Naive thymus-derived CD4-positive, alpha-beta T cell (primary cell): ENCODE results near the gene SNAP25. TPM values are rescaled to one million over a fixed set of nuclear protein-coding genes. Genes with fewer than 3 reads are reported as not detected.

Experiments used
- ATAC-seq: fragments of 150-1000 bp; cut with Tn5 transposase; 2 replicates; pipeline ENCODE4 v1.10.0; 2021; ENCODE audit warnings: mild to moderate bottlenecking, moderate library complexity
- CTCF ChIA-PET: fragments of 350-600 bp; sonication (Branson Sonifier 250); formaldehyde crosslinking; loops from one replicate; lab custom pipeline; 2021; ENCODE audit warnings: antibody characterized with exemption; lab: Charles Lee
- POLR2A ChIA-PET: fragments of 350-600 bp; sonication (Branson Sonifier 250); formaldehyde crosslinking; loops from one replicate; lab custom pipeline; 2021; ENCODE audit warnings: antibody characterized with exemption, inconsistent platforms; lab: Charles Lee
- DNase-seq, 9 donors: peaks; one replicate each; pipeline versions ENCODE4 v3.0.0 to v3.0.0-alpha.2; 2020 to 2022; ENCODE audit warnings: mixed read lengths in 1 of 9
- H3K27ac ChIP-seq: one replicate; pipeline ENCODE4 v1.7.0; 2013; ENCODE audit warnings: mild to moderate bottlenecking, low read depth, low read length, moderate library complexity
- H3K27me3 ChIP-seq, 2 donors: one replicate each; pipeline ENCODE4 v1.7.0; 2013; ENCODE audit warnings: low read length in 2 of 2, mild to moderate bottlenecking in 2 of 2, moderate library complexity in 2 of 2; ENCODE audit not compliant: control insufficient read depth in 2 of 2, insufficient read depth in 2 of 2
- H3K36me3 ChIP-seq, 3 experiments: 1 replicate in 2 of 3; 2 replicates in 1 of 3; pipeline ENCODE4 v1.7.0; 2013; ENCODE audit warnings: low read length in 3 of 3, mild to moderate bottlenecking in 3 of 3, moderate library complexity in 1 of 3; ENCODE audit not compliant: insufficient read depth in 3 of 3, control insufficient read depth in 2 of 3
- H3K4me1 ChIP-seq, 2 donors: one replicate each; pipeline ENCODE4 v1.7.0; 2013; ENCODE audit warnings: low read length in 2 of 2, mild to moderate bottlenecking in 2 of 2, moderate library complexity in 1 of 2; ENCODE audit not compliant: control insufficient read depth in 2 of 2, insufficient read depth in 2 of 2
- H3K4me3 ChIP-seq: 2 replicates; pipeline ENCODE4 v1.7.0; 2013; ENCODE audit warnings: mild to moderate bottlenecking, low read length
- H3K9me3 ChIP-seq, 3 experiments: 1 replicate in 2 of 3; 2 replicates in 1 of 3; pipeline ENCODE4 v1.7.0; 2013; ENCODE audit warnings: low read length in 3 of 3; ENCODE audit not compliant: control insufficient read depth in 2 of 3
- H3K27ac Mint-ChIP-seq, 9 donors: one replicate each; pipeline ENCODE4 v1.8.0; 2020 to 2022; ENCODE audit warnings: mixed read lengths in 9 of 9, mild to moderate bottlenecking in 8 of 9, moderate library complexity in 5 of 9, inconsistent platforms in 2 of 9
- H3K27me3 Mint-ChIP-seq, 5 donors: one replicate each; pipeline ENCODE4 v1.8.0; 2021 to 2022; ENCODE audit warnings: mixed read lengths in 5 of 5, mild to moderate bottlenecking in 1 of 5
- H3K36me3 Mint-ChIP-seq, 5 donors: one replicate each; pipeline ENCODE4 v1.8.0; 2020 to 2022; ENCODE audit warnings: mixed read lengths in 5 of 5, mild to moderate bottlenecking in 3 of 5, inconsistent platforms in 1 of 5
- H3K4me1 Mint-ChIP-seq, 7 donors: one replicate each; pipeline ENCODE4 v1.8.0; 2020 to 2022; ENCODE audit warnings: mixed read lengths in 7 of 7, mild to moderate bottlenecking in 3 of 7, inconsistent platforms in 1 of 7
- H3K4me3 Mint-ChIP-seq, 10 donors: one replicate each; pipeline ENCODE4 v1.8.0; 2020 to 2022; ENCODE audit warnings: mild to moderate bottlenecking in 10 of 10, mixed read lengths in 10 of 10, moderate library complexity in 6 of 10, inconsistent platforms in 2 of 10
- H3K9me3 Mint-ChIP-seq, 11 donors: one replicate each; pipeline ENCODE4 v1.8.0; 2020 to 2022; ENCODE audit warnings: mixed read lengths in 11 of 11, mild to moderate bottlenecking in 4 of 11, inconsistent platforms in 1 of 11, moderate library complexity in 1 of 11
- intact Hi-C, 2 donors: fragments of 100-400 bp; cut with micrococcal nuclease; formaldehyde crosslinking; loops; one replicate each; pipeline ENCODE4 v1.15.1; 2023
- polyA plus RNA-seq, 2 donors: library from polyadenylated mRNA; unstranded; fragments of 300-500 nt; fragmentation: Illumina TruSeq; gene quantifications; one replicate each; pipeline ENCODE4 v1.2.3, GENCODE V29; 2021
- total RNA-seq, 6 experiments: library from RNA in 5 of 6; stranded (reverse) in 5 of 6; gene quantifications; 1 replicate in 5 of 6; 2 replicates in 1 of 6; pipeline ENCODE4 v1.2.3 and lab custom pipeline; 2021 to 2026

Gene SNAP25
- total and polyA plus RNA-seq, 7 experiments from 2014 or later: 0.11 to 0.39 TPM; not detected in 5

GRCh38 chr20:10307359-10307735, 88.7 kb downstream of the SNAP25 start:
- ChIA-PET POLR2A (no interaction called here), CTCF (no interaction called here)
- H3K27ac Mint-ChIP-seq: no peak overlapping the region

GRCh38 chr20:10308652-10309051, 90.0 kb downstream of the SNAP25 start:
- intact Hi-C loops: no loop called here
- no peak overlapping the region for H3K4me3 ChIP-seq
- H3K4me1 Mint-ChIP-seq: peaks cover 0 to 8% (median 4%) of the 10 kb centered on the region in 7 donors
- no peak overlapping the region for H3K27ac Mint-ChIP-seq
- ChIA-PET POLR2A (no interaction called here), CTCF (no interaction called here)
- H3K9me3 ChIP-seq: no peaks in the 10 kb centered on the region
- peaks cover 0 to 6% (median 0%) of the 10 kb centered on the region in 11 donors for H3K9me3 Mint-ChIP-seq
- no peak overlapping the region for H3K27ac ChIP-seq
- peaks cover 24 to 43% (median 29%) of the 10 kb centered on the region in 5 donors for H3K27me3 Mint-ChIP-seq
- no peak overlapping the region for H3K4me3 Mint-ChIP-seq
- ATAC-seq: no peak
- no peak for DNase-seq
- H3K36me3 Mint-ChIP-seq: peaks cover 0 to 4% (median 0%) of the 10 kb centered on the region in 5 donors
- peaks cover 0 to 18% of the 10 kb centered on the region in 2 donors for H3K4me1 ChIP-seq
- no peaks in the 10 kb centered on the region for H3K27me3 ChIP-seq
- no peaks in the 10 kb centered on the region for H3K36me3 ChIP-seq

More at GRCh38 chr20:10307359-10307735, 88.7 kb downstream of the SNAP25 start:
- intact Hi-C loops: no loop called here
- H3K36me3 Mint-ChIP-seq: peaks cover 0 to 4% (median 0%) of the 10 kb centered on the region in 5 donors
- peaks cover 24 to 32% (median 29%) of the 10 kb centered on the region in 5 donors for H3K27me3 Mint-ChIP-seq
- H3K9me3 Mint-ChIP-seq: peaks cover 0 to 6% (median 0%) of the 10 kb centered on the region in 11 donors
- H3K4me1 Mint-ChIP-seq: peaks cover 0 to 8% (median 4%) of the 10 kb centered on the region in 7 donors
- no peak overlapping the region for H3K27ac ChIP-seq
- no peak overlapping the region for H3K4me3 Mint-ChIP-seq
- no peaks in the 10 kb centered on the region for H3K36me3 ChIP-seq
- peaks cover 0 to 18% of the 10 kb centered on the region in 2 donors for H3K4me1 ChIP-seq
- ATAC-seq: no peak
- no peaks in the 10 kb centered on the region for H3K27me3 ChIP-seq
- no peaks in the 10 kb centered on the region for H3K9me3 ChIP-seq
- H3K4me3 ChIP-seq: no peak overlapping the region
- DNase-seq: no peak

- Mint-ChIP-seq H3K36me3 (peaks cover 0 to 4% (median 0%) of the 10 kb centered on the region in 5 donors), H3K27ac (no peak overlapping the region), H3K9me3 (peaks cover 0 to 6% (median 0%) of the 10 kb centered on the region in 11 donors), H3K4me1 (peaks cover 0 to 8% (median 4%) of the 10 kb centered on the region in 7 donors), H3K4me3 (no peak overlapping the region), H3K27me3 (peaks cover 25 to 44% (median 29%) of the 10 kb centered on the region in 5 donors)
- ATAC-seq (no peak), DNase-seq (no peak)
- ChIA-PET CTCF (no interaction called here), POLR2A (no interaction called here)
- Histone ChIP-seq H3K27me3 (no peaks in the 10 kb centered on the region), H3K4me3 (no peak overlapping the region), H3K27ac (no peak overlapping the region), H3K36me3 (no peaks in the 10 kb centered on the region), H3K4me1 (peaks cover 0 to 18% of the 10 kb centered on the region in 2 donors), H3K9me3 (no peaks in the 10 kb centered on the region)
- intact Hi-C loops: no loop called here
These were observed 90.7 kb downstream of the SNAP25 start for GRCh38 chr20:10309326-10309725.

- DNase-seq (no peak), ATAC-seq (no peak)
- peaks cover 0 to 17% (median 4%) of the 10 kb centered on the region in 11 donors for H3K9me3 Mint-ChIP-seq
- Histone ChIP-seq H3K9me3 (no peaks in the 10 kb centered on the region), H3K4me1 (peaks cover 0 to 6% of the 10 kb centered on the region in 2 donors), H3K4me3 (no peak overlapping the region), H3K36me3 (no peaks in the 10 kb centered on the region), H3K27me3 (no peaks in the 10 kb centered on the region), H3K27ac (no peak overlapping the region)
- intact Hi-C loops: no loop called here
- CTCF ChIA-PET: no interaction called here
- POLR2A ChIA-PET: no interaction called here
- H3K27ac Mint-ChIP-seq: no peak overlapping the region
- peaks cover 0 to 4% (median 0%) of the 10 kb centered on the region in 5 donors for H3K36me3 Mint-ChIP-seq
- peaks cover 21 to 40% (median 27%) of the 10 kb centered on the region in 5 donors for H3K27me3 Mint-ChIP-seq
- peaks cover 0 to 8% (median 0%) of the 10 kb centered on the region in 7 donors for H3K4me1 Mint-ChIP-seq
- H3K4me3 Mint-ChIP-seq: no peak overlapping the region
These were observed 93.5 kb downstream of the SNAP25 start for GRCh38 chr20:10312111-10312510.

- Mint-ChIP-seq H3K9me3 (peaks cover 0 to 17% (median 5%) of the 10 kb centered on the region in 11 donors), H3K27me3 (peaks cover 24 to 40% (median 29%) of the 10 kb centered on the region in 5 donors), H3K36me3 (peaks cover 0 to 4% (median 0%) of the 10 kb centered on the region in 5 donors), H3K4me1 (peaks cover 0 to 8% (median 0%) of the 10 kb centered on the region in 7 donors), H3K27ac (no peak overlapping the region), H3K4me3 (no peak overlapping the region)
- no peak overlapping the region for H3K27ac ChIP-seq
- H3K4me3 ChIP-seq: no peak overlapping the region
- no peaks in the 10 kb centered on the region for H3K27me3 ChIP-seq
- intact Hi-C loops: no loop called here
- DNase-seq (no peak), ATAC-seq (no peak)
- no peaks in the 10 kb centered on the region for H3K36me3 ChIP-seq
- no peaks in the 10 kb centered on the region for H3K9me3 ChIP-seq
- no peaks in the 10 kb centered on the region for H3K4me1 ChIP-seq
- ChIA-PET POLR2A (no interaction called here), CTCF (no interaction called here)
These were observed 94.6 kb downstream of the SNAP25 start for GRCh38 chr20:10313215-10313614.

GRCh38 chr20:10313701-10314100, 95.1 kb downstream of the SNAP25 start:
- intact Hi-C loops: no loop called here
- no peaks in the 10 kb centered on the region for H3K27me3 ChIP-seq
- H3K27me3 Mint-ChIP-seq: peaks cover 21 to 36% (median 29%) of the 10 kb centered on the region in 5 donors
- ChIA-PET POLR2A (no interaction called here), CTCF (no interaction called here)
- no peaks in the 10 kb centered on the region for H3K4me1 ChIP-seq
- no peak overlapping the region for H3K27ac ChIP-seq
- no peaks in the 10 kb centered on the region for H3K36me3 ChIP-seq
- DNase-seq: no peak
- H3K36me3 Mint-ChIP-seq: peaks cover 0 to 4% (median 0%) of the 10 kb centered on the region in 5 donors
- H3K27ac Mint-ChIP-seq: no peak overlapping the region
- H3K9me3 ChIP-seq: no peaks in the 10 kb centered on the region
- peaks cover 0 to 16% (median 6%) of the 10 kb centered on the region in 11 donors for H3K9me3 Mint-ChIP-seq
- H3K4me1 Mint-ChIP-seq: peaks cover 0 to 5% (median 0%) of the 10 kb centered on the region in 7 donors
- no peak overlapping the region for H3K4me3 ChIP-seq
- H3K4me3 Mint-ChIP-seq: no peak overlapping the region
- no peak for ATAC-seq

GRCh38 chr20:10314198-10314597, 95.6 kb downstream of the SNAP25 start:
- POLR2A ChIA-PET: no interaction called here
- Mint-ChIP-seq H3K36me3 (peaks cover 0 to 4% (median 0%) of the 10 kb centered on the region in 5 donors), H3K4me3 (no peak overlapping the region), H3K27me3 (peaks cover 18 to 32% (median 27%) of the 10 kb centered on the region in 5 donors), H3K27ac (no peak overlapping the region), H3K4me1 (peaks cover 0 to 2% (median 0%) of the 10 kb centered on the region in 7 donors), H3K9me3 (peaks cover 0 to 17% (median 5%) of the 10 kb centered on the region in 11 donors)
- ATAC-seq (no peak), DNase-seq (no peak)
- Histone ChIP-seq H3K4me1 (no peaks in the 10 kb centered on the region), H3K36me3 (no peaks in the 10 kb centered on the region), H3K27me3 (no peaks in the 10 kb centered on the region), H3K4me3 (no peak overlapping the region), H3K9me3 (no peaks in the 10 kb centered on the region), H3K27ac (no peak overlapping the region)
- CTCF ChIA-PET: no interaction called here
- intact Hi-C loops: no loop called here
